Measurements from ENCODE around the gene GNE. TPM values are rescaled to one million over a fixed set of nuclear protein-coding genes. Genes with fewer than 3 reads are reported as not detected.
"Not testable (repeated sequence)": the region's sequence is repeated elsewhere in the genome, so short reads cannot be mapped to it uniquely, and the experiment has no call there.

The GNE gene
- 22.1 and 24.5 TPM in 2 replicates for total RNA-seq (2014; rRNA removed; shearing (Covaris generic))

GRCh38 chr9:36258208-36258995, at the start of gene GNE:
Gene GNE, minus strand, starts transcription at chr9:36258448. Its CDS starts 9,093 bp downstream, at chr9:36249355.
- peak; percentile 90 for DNase-seq (ENCODE audit: low spot score)

GRCh38 chr9:36306471-36307306, 48.4 kb upstream of the GNE start:
- DNase-seq (ENCODE audit: low spot score): peak; percentile 35

- DNase-seq (ENCODE audit: low spot score): not testable (repeated sequence)
Measured at GRCh38 chr9:36304366-36304765, 46.1 kb upstream of the GNE start.

GRCh38 chr9:36301227-36301626, 43.0 kb upstream of the GNE start:
- DNase-seq (ENCODE audit: low spot score): no peak

- no peak for DNase-seq (ENCODE audit: low spot score)
Measured at GRCh38 chr9:36298566-36298965, 40.3 kb upstream of the GNE start.

GRCh38 chr9:36297798-36298197, 39.5 kb upstream of the GNE start:
- no peak for DNase-seq (ENCODE audit: low spot score)

- DNase-seq (ENCODE audit: low spot score): not testable (repeated sequence)
Measured at GRCh38 chr9:36294996-36295395, 36.7 kb upstream of the GNE start.

- DNase-seq (ENCODE audit: low spot score): no peak
Measured at GRCh38 chr9:36293918-36294317, 35.7 kb upstream of the GNE start.

- DNase-seq (ENCODE audit: low spot score): no peak
Measured at GRCh38 chr9:36293171-36293570, 34.9 kb upstream of the GNE start.

- no peak for DNase-seq (ENCODE audit: low spot score)
Measured at GRCh38 chr9:36292641-36293040, 34.4 kb upstream of the GNE start.

GRCh38 chr9:36290996-36291395, 32.7 kb upstream of the GNE start:
- DNase-seq (ENCODE audit: low spot score): no peak

- no peak for DNase-seq (ENCODE audit: low spot score)
Measured at GRCh38 chr9:36289836-36290435, 31.7 kb upstream of the GNE start.

- no peak for DNase-seq (ENCODE audit: low spot score)
Measured at GRCh38 chr9:36288070-36288469, 29.8 kb upstream of the GNE start.

GRCh38 chr9:36286388-36286787, 28.1 kb upstream of the GNE start:
- no peak for DNase-seq (ENCODE audit: low spot score)

GRCh38 chr9:36284226-36284625, 26.0 kb upstream of the GNE start:
- DNase-seq (ENCODE audit: low spot score): no peak

- no peak for DNase-seq (ENCODE audit: low spot score)
Measured at GRCh38 chr9:36282275-36282674, 24.0 kb upstream of the GNE start.

- no peak for DNase-seq (ENCODE audit: low spot score)
Measured at GRCh38 chr9:36280989-36281388, 22.7 kb upstream of the GNE start.

GRCh38 chr9:36278243-36278642, 20.0 kb upstream of the GNE start:
- no peak for DNase-seq (ENCODE audit: low spot score)

GRCh38 chr9:36276781-36277181, 18.5 kb upstream of the GNE start:
- DNase-seq (ENCODE audit: low spot score): peak; percentile 71

GRCh38 chr9:36276254-36276653, 18.0 kb upstream of the GNE start:
- no peak for DNase-seq (ENCODE audit: low spot score)

- DNase-seq (ENCODE audit: low spot score): peak; percentile 58
Measured at GRCh38 chr9:36275060-36275459, 16.8 kb upstream of the GNE start.

- peak; percentile 54 for DNase-seq (ENCODE audit: low spot score)
Measured at GRCh38 chr9:36273354-36273753, 15.1 kb upstream of the GNE start.
